ENCODE measurements around the gene GIPC2. TPM values are rescaled to one million over a fixed set of nuclear protein-coding genes. Genes with fewer than 3 reads are reported as not detected.
A peak's percentile ranks its signal among the peaks of the same experiment; 100 is the strongest.

GIPC2 gene
- total RNA-seq, 1 experiment from 2014 or later: 0.26 TPM

- ATAC-seq: peak; percentile 50
- Histone ChIP-seq H3K27me3 (ENCODE audit: control insufficient read depth, insufficient read depth, low read length) (peaks cover 27% of the 10 kb centered on the region), H3K4me3 (ENCODE audit: low read depth in 2 of 2, low read length in 2 of 2) (peak overlapping the region; percentile 43 to 55), H3K36me3 (ENCODE audit: control insufficient read depth, insufficient read depth, low read length) (no peaks in the 10 kb centered on the region), H3K4me1 (ENCODE audit: control insufficient read depth, insufficient read depth, low read length) (peaks cover 4% of the 10 kb centered on the region), H3K9me3 (ENCODE audit: control insufficient read depth, insufficient read depth, low read depth, low read length) (no peaks in the 10 kb centered on the region), H3K27ac (ENCODE audit: low read length) (no peak overlapping the region)
- in situ Hi-C loops (cut with HindIII; ENCODE audit: low pct_unique_long_range_greater_than_20kb, low sequenced_read_pairs): no loop called here
- TF ChIP-seq SIN3A (IDR thresholded peaks at IDR 0.05; ENCODE audit: borderline replicate concordance, insufficient read depth, low read depth, low read length) (no peak), POLR2AphosphoS5 (IDR thresholded peaks at IDR 0.05; ENCODE audit: low read depth, low read length) (no peak)
- TF ChIP-seq, protein P1, sequence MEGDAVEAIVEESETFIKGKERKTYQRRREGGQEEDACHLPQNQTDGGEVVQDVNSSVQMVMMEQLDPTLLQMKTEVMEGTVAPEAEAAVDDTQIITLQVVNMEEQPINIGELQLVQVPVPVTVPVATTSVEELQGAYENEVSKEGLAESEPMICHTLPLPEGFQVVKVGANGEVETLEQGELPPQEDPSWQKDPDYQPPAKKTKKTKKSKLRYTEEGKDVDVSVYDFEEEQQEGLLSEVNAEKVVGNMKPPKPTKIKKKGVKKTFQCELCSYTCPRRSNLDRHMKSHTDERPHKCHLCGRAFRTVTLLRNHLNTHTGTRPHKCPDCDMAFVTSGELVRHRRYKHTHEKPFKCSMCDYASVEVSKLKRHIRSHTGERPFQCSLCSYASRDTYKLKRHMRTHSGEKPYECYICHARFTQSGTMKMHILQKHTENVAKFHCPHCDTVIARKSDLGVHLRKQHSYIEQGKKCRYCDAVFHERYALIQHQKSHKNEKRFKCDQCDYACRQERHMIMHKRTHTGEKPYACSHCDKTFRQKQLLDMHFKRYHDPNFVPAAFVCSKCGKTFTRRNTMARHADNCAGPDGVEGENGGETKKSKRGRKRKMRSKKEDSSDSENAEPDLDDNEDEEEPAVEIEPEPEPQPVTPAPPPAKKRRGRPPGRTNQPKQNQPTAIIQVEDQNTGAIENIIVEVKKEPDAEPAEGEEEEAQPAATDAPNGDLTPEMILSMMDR (IDR thresholded peaks at IDR 0.05): no peak
- TF ChIP-seq, protein P2, sequence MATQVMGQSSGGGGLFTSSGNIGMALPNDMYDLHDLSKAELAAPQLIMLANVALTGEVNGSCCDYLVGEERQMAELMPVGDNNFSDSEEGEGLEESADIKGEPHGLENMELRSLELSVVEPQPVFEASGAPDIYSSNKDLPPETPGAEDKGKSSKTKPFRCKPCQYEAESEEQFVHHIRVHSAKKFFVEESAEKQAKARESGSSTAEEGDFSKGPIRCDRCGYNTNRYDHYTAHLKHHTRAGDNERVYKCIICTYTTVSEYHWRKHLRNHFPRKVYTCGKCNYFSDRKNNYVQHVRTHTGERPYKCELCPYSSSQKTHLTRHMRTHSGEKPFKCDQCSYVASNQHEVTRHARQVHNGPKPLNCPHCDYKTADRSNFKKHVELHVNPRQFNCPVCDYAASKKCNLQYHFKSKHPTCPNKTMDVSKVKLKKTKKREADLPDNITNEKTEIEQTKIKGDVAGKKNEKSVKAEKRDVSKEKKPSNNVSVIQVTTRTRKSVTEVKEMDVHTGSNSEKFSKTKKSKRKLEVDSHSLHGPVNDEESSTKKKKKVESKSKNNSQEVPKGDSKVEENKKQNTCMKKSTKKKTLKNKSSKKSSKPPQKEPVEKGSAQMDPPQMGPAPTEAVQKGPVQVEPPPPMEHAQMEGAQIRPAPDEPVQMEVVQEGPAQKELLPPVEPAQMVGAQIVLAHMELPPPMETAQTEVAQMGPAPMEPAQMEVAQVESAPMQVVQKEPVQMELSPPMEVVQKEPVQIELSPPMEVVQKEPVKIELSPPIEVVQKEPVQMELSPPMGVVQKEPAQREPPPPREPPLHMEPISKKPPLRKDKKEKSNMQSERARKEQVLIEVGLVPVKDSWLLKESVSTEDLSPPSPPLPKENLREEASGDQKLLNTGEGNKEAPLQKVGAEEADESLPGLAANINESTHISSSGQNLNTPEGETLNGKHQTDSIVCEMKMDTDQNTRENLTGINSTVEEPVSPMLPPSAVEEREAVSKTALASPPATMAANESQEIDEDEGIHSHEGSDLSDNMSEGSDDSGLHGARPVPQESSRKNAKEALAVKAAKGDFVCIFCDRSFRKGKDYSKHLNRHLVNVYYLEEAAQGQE (IDR thresholded peaks at IDR 0.05; ENCODE audit: insufficient read depth in 1 of 2, low read depth in 2 of 2, low read length in 1 of 2): no peak
- ChIA-PET POLR2A (no interaction called here), CTCF (no interaction called here)
- no peak for DNase-seq (ENCODE audit: low read depth, low spot score)
- intact Hi-C loops (cut with micrococcal nuclease; ENCODE audit: unreplicated experiment): no loop called here
- BruUV-seq (replicated peaks): no TSS peak
Measured at GRCh38 chr1:78044796-78045562, 787 bp upstream of the GIPC2 start.

GRCh38 chr1:78045563-78045925 is 222 bp upstream of the GIPC2 start:
- ATAC-seq (peak; percentile 72), DNase-seq (ENCODE audit: low read depth, low spot score) (no peak)
- in situ Hi-C loops (cut with HindIII; ENCODE audit: low pct_unique_long_range_greater_than_20kb, low sequenced_read_pairs) (no loop called here), intact Hi-C loops (cut with micrococcal nuclease; ENCODE audit: unreplicated experiment) (no loop called here)
- Histone ChIP-seq H3K4me1 (ENCODE audit: control insufficient read depth, insufficient read depth, low read length) (peaks cover 4% of the 10 kb centered on the region), H3K9me3 (ENCODE audit: control insufficient read depth, insufficient read depth, low read depth, low read length) (no peaks in the 10 kb centered on the region), H3K4me3 (ENCODE audit: low read depth in 2 of 2, low read length in 2 of 2) (peak overlapping the region; percentile 43 to 55), H3K27ac (ENCODE audit: low read length) (no peak overlapping the region), H3K36me3 (ENCODE audit: control insufficient read depth, insufficient read depth, low read length) (no peaks in the 10 kb centered on the region), H3K27me3 (ENCODE audit: control insufficient read depth, insufficient read depth, low read length) (peaks cover 27% of the 10 kb centered on the region)
- ChIA-PET CTCF (interaction anchor here (0.6 kb wide), 1 partner anchor 55 kb away, joined by 3 read pairs; no protein-coding TSS in a partner anchor), POLR2A (no interaction called here)
- TF ChIP-seq, protein P1 (IDR thresholded peaks at IDR 0.05): no peak
- TF ChIP-seq, protein P2 (IDR thresholded peaks at IDR 0.05; ENCODE audit: insufficient read depth in 1 of 2, low read depth in 2 of 2, low read length in 1 of 2): no peak
- TF ChIP-seq SIN3A (IDR thresholded peaks at IDR 0.05; ENCODE audit: borderline replicate concordance, insufficient read depth, low read depth, low read length) (no peak), TCF7L2 (IDR thresholded peaks at IDR 0.05; ENCODE audit: low read depth, low read length) (no peak), POLR2AphosphoS5 (IDR thresholded peaks at IDR 0.05; ENCODE audit: low read depth, low read length) (no peak)
- no TSS peak for BruUV-seq (replicated peaks)

Measured in Panc1 (cell line).